ENCODE measurements around the gene GGCX.
"Not testable (repeated sequence)": the region's sequence is repeated elsewhere in the genome, so short reads cannot be mapped to it uniquely, and the experiment has no call there.

Gene GGCX

GRCh38 chr2:85560812-85561279, 447 bp downstream of the GGCX start:
- no peak for DNase-seq

DNA sequence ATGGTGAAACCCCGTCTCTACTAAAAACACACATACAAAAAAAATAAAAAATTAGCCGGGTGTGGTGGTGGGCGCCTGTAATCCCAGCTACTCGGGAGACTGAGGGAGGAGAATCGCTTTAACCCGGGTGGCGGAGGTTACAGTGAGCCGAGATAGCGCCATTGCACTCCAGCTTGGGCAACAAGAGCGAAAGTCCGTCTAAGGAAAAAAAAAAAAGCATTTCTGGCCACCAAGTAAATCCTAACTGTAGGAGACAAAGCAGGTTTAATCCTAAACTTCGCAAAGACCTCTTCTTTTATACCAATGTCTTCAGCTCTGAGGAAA, 928 bp downstream of the GGCX start:
- not testable (repeated sequence) for DNase-seq

DNA sequence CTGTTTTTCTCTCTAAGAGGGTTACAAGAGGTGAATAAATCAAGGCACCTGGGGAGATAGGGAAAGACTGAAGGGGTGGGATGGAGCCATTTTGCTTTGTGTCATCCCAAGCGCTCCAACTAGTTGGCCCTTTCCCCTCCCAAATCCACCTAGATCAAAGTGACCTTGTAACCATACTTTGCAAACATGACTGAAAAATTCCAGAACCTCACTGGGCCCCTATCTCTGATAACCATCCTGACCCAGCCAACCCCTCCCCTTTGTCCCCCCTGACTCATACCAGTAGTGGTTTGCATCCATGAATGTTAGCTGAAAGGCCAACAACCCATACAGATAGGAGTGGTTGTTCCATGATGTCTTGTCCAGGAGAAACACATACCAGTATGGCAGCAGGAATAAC, 3.1 kb downstream of the GGCX start:
- DNase-seq: no peak

- no peak for DNase-seq
These were observed 4.2 kb downstream of the GGCX start for GRCh38 chr2:85557130-85557529.

DNA sequence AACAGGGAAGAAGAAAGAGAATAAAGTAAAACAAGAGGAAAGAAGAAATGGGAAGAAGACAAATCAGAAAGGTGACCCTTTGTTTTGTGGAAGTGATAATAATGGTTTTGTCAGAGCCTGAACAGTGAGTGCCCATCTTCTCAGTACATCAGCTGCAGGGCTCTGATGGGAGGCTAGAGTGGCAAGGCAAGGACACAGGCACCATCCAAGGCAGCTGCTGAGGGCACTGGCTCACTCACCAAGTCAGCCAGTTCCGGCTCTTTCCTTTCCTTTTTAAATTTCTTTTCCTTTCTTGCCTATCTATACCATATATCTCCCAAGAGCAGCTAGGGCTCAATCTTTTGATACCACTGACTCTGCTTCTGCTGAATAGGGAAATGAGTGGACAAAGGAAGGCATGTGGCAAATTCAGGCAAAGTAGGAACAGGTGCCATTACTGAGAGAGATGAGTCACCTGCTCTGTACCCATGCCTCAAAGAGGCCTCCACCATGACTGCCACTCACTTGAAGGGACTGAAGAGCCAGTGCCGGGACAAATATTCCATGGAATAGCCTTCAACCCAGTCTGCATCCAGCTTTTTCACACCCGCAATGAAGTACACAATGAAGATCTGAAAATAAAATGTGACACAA, 6.2 kb downstream of the GGCX start:
- no peak for DNase-seq

- no peak for DNase-seq
These were observed 8.1 kb downstream of the GGCX start for GRCh38 chr2:85553184-85553583.

DNA sequence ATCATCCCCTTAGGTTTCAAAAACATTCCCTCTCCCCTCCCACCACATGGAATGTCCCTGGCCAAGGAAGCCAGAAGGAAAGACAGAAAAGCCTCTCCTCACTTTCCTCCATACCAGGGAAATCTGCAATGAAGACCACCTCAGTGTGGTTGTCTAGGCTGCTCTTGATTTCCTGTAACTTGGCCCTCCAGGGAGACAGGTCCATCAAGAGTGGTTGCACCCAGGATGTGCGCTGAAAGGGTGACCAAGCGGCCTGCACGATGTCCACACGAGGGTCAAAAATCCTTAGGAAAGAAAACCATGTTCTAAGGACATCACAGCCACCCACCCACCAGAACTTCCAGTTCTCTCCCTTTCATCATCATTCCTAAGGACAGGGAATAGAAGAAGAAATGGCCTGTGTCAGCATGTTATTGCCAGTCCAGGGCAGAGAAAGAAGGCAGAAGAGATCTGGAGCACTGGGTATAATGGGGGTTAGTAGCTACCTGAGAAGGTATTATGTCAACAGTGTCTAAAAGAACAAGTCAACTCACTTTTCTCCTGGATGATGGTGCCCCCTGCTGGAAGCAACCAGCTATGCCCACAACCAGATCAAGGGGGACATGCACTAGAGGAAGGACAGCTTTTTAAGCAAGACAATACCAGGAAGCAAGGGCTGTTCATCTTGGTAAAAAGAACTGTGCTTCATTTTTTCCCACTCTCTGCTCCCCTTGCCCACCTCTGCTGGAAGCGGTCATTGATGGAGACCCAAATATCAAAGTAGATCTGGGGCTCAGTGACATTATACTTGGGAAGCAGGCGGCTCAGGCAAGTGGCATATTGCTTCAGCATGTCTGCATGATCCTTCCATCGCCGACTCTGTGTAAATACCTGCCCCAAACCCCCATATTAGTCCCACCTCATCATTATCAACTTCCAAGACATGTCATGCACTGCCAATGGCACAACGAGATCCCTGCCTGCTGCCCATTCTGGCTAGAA, 9.3 kb downstream of the GGCX start:
- peak; percentile 71 for DNase-seq

DNA sequence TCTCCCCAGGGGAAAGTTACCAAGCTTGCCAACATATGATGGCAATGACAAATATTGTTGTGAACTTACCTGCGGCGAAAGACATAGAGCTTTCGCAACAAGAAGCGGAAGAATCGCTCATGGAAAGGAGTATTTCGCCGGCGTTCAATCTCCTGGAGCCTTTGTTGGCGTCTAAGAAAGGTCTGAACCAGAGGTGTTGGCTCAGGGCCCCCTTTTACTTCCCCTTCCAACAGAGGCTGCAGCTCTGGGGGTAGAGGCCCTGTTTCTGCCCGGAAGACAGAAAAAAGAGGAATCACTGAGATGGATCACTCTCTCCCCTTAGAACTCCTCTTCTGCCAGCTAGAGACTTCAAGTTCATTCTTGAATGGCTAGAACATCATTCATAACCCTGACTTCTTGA, 10.8 kb downstream of the GGCX start:
- DNase-seq: no peak

- DNase-seq: no peak
These were observed 11.5 kb downstream of the GGCX start for GRCh38 chr2:85549826-85550225.

DNA sequence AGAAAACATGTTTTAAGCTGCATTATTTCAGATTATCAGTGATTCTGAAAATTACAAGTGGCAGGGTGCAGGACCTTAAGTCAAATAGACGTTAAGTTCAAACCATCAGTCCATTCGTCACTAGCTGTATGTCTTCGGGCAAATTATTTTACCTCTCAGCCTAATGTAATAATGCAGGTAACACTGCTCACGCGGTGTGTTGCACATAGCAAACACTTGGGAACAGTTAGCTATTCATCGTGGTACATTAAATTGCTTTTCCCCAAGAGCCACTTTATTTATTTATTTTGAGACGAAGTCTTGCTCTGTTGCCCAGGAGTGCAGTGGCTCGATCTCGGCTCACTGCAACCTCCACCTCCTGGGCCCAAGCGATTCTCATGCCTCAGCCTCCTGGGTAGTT, 12.2 kb downstream of the GGCX start:
- DNase-seq: no peak

DNA sequence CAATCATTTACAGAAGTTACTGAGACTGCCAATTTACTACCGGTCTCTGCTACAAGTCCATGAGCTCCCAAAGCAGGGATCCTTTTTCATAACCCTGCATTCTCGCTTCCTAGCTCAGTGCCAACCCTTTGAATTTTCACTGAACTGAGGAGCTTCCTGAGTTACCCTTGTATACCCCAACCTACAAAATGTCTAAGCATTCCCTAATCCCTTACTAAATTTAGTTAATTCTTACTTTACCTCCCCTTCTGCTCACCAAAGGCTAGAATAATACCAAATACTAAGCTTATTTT, 12.7 kb downstream of the GGCX start:
- DNase-seq: no peak

GRCh38 chr2:85547859-85548607, 13.3 kb downstream of the GGCX start:
- no peak for DNase-seq

DNA sequence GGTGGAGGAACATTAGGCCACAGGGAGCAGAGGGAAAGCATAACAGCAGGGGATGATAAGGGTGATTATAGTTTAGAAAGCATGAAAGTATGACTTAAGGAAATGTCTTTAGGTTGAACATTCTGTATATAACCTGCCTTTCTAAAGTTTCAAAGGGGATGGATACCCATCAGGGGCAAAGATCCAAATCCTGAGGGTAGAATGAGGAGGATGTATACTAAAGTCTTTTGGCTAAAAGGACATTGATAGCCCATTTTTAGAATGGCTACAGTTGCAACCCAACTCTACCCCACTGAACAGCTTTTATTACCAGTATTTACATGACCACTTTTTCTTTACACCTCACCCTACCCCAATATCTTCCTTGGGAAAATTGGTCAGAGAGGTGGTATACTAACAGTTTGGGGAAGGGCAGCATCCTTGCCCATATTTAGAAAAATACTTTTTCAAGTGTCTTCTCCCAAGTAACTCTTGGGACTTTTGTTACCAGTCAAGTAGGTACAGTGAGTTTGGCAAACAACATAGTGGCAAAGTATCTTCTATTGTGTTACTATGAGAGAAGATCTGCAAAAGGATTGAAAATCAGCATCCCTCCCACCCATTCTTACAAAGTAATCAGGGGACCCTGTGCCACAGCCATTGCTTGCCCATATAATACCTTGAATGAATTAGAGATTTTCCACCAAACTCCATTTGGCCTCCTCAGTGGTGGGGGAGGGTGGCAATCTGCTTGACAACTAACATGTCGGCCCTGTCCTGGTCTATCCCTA, 14.0 kb downstream of the GGCX start:
- DNase-seq: no peak

GRCh38 chr2:85545780-85546240, 15.5 kb downstream of the GGCX start:
- no peak for DNase-seq

DNA sequence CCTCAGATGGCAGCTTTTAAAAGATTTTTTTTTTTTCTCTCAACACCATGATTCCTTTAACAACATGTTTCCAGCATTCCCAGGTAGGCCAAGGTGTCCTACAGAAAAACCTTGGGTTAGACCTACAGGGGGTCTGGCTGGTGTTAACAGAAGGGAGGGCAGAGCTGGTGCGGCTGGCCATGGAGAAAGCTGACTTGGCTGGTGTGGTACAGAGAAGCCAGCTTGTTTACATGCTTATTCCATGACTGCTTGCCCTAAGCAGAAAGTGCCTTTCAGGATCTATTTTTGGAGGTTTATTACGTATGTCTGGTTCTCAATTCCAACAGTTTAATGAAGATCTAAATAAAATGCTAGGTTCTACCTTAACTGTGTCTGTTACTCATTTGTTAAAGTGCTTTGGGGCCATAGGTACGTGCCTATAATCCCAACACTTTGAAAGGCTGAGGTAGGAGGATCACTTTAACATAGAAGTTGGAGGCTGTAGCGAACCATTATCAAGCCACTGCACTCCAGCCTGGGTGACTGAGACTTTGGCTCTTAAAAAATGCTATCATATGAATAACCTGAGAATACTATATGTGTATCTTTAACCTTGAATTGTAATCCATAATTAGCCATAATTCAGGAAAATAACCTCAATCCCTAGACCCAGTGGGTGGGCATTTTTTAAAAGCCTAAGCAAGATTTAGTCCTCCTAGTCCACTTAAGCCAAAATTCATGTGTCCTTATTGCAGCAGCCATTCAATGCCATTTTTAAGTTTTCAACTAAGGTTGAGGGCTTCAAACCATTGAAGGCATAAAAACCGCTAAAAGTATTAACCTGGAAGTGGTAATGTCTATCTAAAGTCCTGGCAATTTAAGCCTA, 16.1 kb downstream of the GGCX start:
- DNase-seq: not testable (repeated sequence)

DNA sequence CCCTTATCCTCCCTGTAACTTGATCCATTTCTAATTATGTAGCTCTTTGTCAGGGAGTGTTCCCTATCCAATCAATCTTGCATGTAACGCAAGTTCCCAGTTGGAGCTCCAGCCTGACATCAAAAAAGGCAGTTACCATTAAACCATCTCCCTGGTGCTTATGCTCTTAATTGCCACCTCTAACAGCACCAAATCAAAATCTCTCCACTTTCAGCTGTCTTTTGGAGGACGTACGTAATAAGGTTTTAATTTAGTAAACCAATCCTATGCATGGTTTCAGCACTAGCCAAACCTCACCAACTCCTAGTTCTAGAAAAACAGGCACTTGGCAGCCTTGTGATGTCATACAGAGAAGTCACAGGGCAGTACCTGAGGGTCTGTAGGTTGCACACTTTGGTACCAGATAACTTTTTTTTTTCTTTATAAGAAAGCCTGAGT, 17.0 kb downstream of the GGCX start:
- not testable (repeated sequence) for DNase-seq

- no peak for DNase-seq
These were observed 18.5 kb downstream of the GGCX start for GRCh38 chr2:85542777-85543176.

GRCh38 chr2:85541753-85542457, 19.4 kb downstream of the GGCX start:
- no peak for DNase-seq

DNA sequence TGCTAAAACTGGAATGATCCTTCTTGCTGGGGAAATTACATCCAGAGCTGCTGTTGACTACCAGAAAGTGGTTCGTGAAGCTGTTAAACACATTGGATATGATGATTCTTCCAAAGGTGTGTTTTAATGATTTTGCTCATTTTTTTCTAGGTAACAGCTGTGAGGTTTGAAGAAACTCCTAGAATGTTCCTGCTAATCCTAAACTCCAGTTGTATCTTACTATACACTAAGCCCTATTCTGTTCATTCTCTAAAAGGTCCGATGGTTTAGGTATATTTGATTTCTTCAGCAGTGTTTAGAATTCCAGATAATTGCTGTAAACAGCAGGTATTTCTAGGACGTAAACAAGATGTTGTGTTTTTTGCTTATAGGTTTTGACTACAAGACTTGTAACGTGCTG, 20.0 kb downstream of the GGCX start:
- no peak for DNase-seq

DNA sequence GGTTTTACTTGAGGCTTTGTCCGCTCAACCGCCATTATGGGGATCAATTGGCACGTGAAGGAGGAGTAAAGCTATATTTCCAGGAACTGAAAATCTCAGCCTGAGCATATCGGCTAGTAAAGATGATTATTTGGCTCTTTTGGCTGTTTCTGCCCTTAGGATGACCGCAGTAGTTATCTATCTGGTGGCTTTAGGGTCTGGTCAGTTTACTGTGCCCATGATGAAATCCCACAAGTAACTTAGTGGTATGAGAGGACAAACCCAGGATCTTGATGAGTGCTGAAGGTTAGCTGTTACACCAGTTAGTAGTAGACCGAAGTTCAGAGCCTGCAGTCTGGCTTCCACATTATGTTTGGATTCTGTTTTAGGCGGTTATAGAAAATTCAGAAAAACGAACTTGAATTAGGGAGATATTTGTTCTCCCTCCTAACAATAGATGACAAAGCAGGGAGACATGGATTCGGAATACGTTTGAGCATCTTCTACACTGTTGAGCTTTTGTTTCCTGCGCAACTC, 21.1 kb downstream of the GGCX start:
- DNase-seq: no peak

All from NCI-H1092 treated with DMSO at 0.1 percent for 48 hours (cell line).